Kidney epithelial cell (primary cell): ENCODE data around the gene SUOX. TPM values are rescaled to one million over a fixed set of nuclear protein-coding genes. Genes with fewer than 3 reads are reported as not detected.

ENCODE experiments used
- total RNA-seq: library from RNA; depleted of rRNA; stranded (reverse); fragments of >200 nt; gene quantifications from 2 replicates; pipeline ENCODE4 v1.2.3, GENCODE V29; 2015

The SUOX gene
- total RNA-seq, 1 donor from 2014 or later = 18.0 TPM

Other genes with a start within 250 kb of the SUOX start
- 123 and 141 TPM in 2 replicates for gene SARNP, start 179.6 kb upstream of the SUOX start, total RNA-seq
- 37.0 and 42.6 TPM in 2 replicates for gene ORMDL2, start 179.2 kb upstream of the SUOX start, total RNA-seq
- gene DNAJC14, start 167.7 kb upstream of the SUOX start, total RNA-seq = 35.3 and 36.9 TPM in 2 replicates
- gene MMP19, start 154.3 kb upstream of the SUOX start, total RNA-seq = 0.07 and 0.08 TPM in 2 replicates
- gene PYM1, start 69.4 kb upstream of the SUOX start, total RNA-seq = 43.5 and 47.6 TPM in 2 replicates
- gene DGKA, start 66.1 kb upstream of the SUOX start, total RNA-seq = 59.4 and 60.9 TPM in 2 replicates
- gene PMEL, start 31.2 kb upstream of the SUOX start, total RNA-seq = 0.96 and 1.1 TPM in 2 replicates
- 21.4 and 23.2 TPM in 2 replicates for gene CDK2, start 30.4 kb upstream of the SUOX start, total RNA-seq
- gene RAB5B, start 23.2 kb upstream of the SUOX start, total RNA-seq = 78.2 and 81.0 TPM in 2 replicates
- gene IKZF4, start 23.8 kb downstream of the SUOX start, total RNA-seq = 5.7 and 5.8 TPM in 2 replicates
- 1,382 and 1,633 TPM in 2 replicates for gene RPS26, start 44.6 kb downstream of the SUOX start, total RNA-seq
- 12.3 and 17.3 TPM in 2 replicates for gene ERBB3, start 82.9 kb downstream of the SUOX start, total RNA-seq
- 149 and 179 TPM in 2 replicates for gene PA2G4, start 107.3 kb downstream of the SUOX start, total RNA-seq
- 2,735 and 3,237 TPM in 2 replicates for gene RPL41, start 119.4 kb downstream of the SUOX start, total RNA-seq
- 3.0 and 4.7 TPM in 2 replicates for gene ZC3H10, start 121.0 kb downstream of the SUOX start, total RNA-seq
- gene ESYT1, start 131.0 kb downstream of the SUOX start, total RNA-seq = 213 and 309 TPM in 2 replicates
- 95.2 and 107 TPM in 2 replicates for gene MYL6B, start 155.3 kb downstream of the SUOX start, total RNA-seq
- gene MYL6, start 161.1 kb downstream of the SUOX start, total RNA-seq = 1,283 and 1,365 TPM in 2 replicates
- 33.7 and 40.5 TPM in 2 replicates for gene SMARCC2, start 192.2 kb downstream of the SUOX start, total RNA-seq
- gene RNF41, start 224.6 kb downstream of the SUOX start, total RNA-seq = 77.4 and 94.0 TPM in 2 replicates
- 38.9 and 47.6 TPM in 2 replicates for gene NABP2, start 227.1 kb downstream of the SUOX start, total RNA-seq
- 0.08 TPM in 1 of 2 replicates, not detected in the other for gene SLC39A5, start 232.8 kb downstream of the SUOX start, total RNA-seq